ENCODE results near the gene TRIM44.
A peak's percentile ranks its signal among the peaks of the same experiment; 100 is the strongest.

Gene TRIM44

GRCh38 chr11:35618497-35619115 lies 44.0 kb upstream of the TRIM44 start:
- no peak for TF ChIP-seq CTCF (IDR thresholded peaks at IDR 0.05; ENCODE audit: low read depth, low read length)
- DNase-seq (ENCODE audit: low read depth in 2 of 2): peak; percentile 41 to 52
- H3K4me3 ChIP-seq (replicated peaks in 1 of 2; ENCODE audit: low read depth in 2 of 2, low read length in 2 of 2): peak overlapping the region; percentile 71 to 72

GRCh38 chr11:35619116-35619854 lies 43.3 kb upstream of the TRIM44 start:
- DNase-seq (ENCODE audit: low read depth in 2 of 2): peak; percentile 45 to 52
- no peak for TF ChIP-seq CTCF (IDR thresholded peaks at IDR 0.05; ENCODE audit: low read depth, low read length)
- H3K4me3 ChIP-seq (replicated peaks in 1 of 2; ENCODE audit: low read depth in 2 of 2, low read length in 2 of 2): peak overlapping the region; percentile 71 to 72

DNA sequence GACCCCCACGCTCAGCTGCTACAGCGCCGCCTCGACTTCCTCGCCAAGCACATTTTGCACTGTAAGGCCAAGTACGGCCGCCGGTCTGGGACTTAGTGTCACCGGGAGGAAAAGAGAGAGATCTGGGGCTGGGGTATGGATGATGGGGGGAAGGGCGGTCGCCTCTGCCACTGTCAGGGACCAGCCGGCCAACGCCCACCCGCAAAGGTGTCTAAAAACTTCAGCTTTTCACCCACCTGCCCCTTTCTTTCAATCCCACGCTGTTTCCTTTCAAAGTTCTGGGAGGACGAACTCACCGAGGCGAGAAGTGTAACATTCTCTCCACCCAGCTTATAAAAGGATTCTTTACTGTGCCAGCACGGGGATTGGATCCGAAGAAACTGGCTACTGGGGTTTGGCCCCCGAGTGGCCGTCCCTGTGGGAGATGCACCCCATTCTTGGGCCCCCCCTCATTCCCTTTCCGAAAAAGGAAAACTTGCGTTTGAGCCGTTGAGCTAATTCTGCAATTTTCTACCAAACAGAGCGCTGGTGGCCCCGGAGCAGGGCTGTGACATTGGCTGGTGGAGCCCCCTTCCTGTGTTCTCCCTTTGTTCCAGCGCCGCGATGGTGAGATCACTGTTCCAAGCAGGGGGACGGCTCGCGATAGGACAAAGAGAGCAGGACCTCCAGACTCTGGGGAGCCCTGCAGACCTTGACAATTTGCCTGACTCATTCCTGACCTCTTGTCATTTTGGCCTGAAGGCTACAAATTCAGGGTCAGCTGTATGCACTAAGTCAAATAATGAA lies 42.5 kb upstream of the TRIM44 start:
- peak in 1 of 2 donors; percentile 56 for DNase-seq (ENCODE audit: low read depth in 2 of 2)
- TF ChIP-seq CTCF (IDR thresholded peaks at IDR 0.05; ENCODE audit: low read depth, low read length): peak; percentile 10

DNA sequence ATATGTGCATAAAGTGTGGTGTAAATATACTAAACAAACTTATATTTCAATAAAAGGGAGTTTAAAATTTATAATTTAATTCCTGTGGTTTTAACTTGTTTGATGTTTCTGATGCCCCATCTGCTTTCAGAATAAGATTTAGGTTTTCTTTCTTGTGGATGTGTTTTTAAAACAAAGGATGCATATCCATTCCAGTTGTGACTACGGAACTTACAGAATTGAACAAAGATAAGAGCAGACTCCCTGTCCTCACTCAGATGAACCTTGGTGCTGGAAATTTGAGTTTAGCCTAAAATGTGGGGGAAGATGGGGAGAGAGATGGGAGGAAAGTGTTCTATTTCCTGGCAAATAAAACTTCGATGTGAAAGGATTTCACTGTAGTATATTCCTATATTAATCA lies 41.8 kb upstream of the TRIM44 start:
- peak overlapping the region in 1 of 2 donors; percentile 72 for H3K4me3 ChIP-seq (replicated peaks in 1 of 2; ENCODE audit: low read depth in 2 of 2, low read length in 2 of 2)
- no peak for DNase-seq (ENCODE audit: low read depth in 2 of 2)
- no peak for TF ChIP-seq CTCF (IDR thresholded peaks at IDR 0.05; ENCODE audit: low read depth, low read length)

More for the DNA sequence above, 42.5 kb upstream of the TRIM44 start:
- peak overlapping the region; percentile 71 to 72 for H3K4me3 ChIP-seq (replicated peaks in 1 of 2; ENCODE audit: low read depth in 2 of 2, low read length in 2 of 2)

- TF ChIP-seq CTCF (IDR thresholded peaks at IDR 0.05; ENCODE audit: low read depth, low read length): no peak
- H3K4me3 ChIP-seq (replicated peaks in 1 of 2; ENCODE audit: low read depth in 2 of 2, low read length in 2 of 2): peak overlapping the region in 1 of 2 donors; percentile 72
- DNase-seq (ENCODE audit: low read depth in 2 of 2): peak; percentile 29 to 53
These were observed 41.0 kb upstream of the TRIM44 start for GRCh38 chr11:35621620-35622019.

DNA sequence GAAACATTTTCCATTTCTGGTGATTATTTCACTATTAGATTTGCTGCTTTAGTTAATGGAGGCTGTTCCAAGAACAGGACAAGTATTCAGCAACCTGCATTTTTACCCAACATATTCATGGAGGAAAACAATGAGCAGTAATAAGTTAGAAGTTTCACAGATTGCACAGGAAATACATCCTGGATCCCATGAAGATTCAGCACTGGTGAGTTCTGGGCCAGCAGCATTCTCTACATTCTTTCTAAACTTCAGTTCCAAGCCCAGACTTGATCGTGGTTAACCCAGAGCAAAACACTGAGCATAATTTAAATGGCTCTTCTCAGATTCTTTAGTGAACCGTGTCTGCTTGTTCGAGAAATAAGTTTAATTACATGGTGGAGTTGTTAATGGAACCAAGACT lies 40.5 kb upstream of the TRIM44 start:
- peak; percentile 86 to 92 for DNase-seq (ENCODE audit: low read depth in 2 of 2)
- no peak for TF ChIP-seq CTCF (IDR thresholded peaks at IDR 0.05; ENCODE audit: low read depth, low read length)
- H3K4me3 ChIP-seq (replicated peaks in 1 of 2; ENCODE audit: low read depth in 2 of 2, low read length in 2 of 2): no peak overlapping the region
